OCI-LY7 (cell line): ENCODE results near the gene ATAD3B. TPM values are rescaled to one million over a fixed set of nuclear protein-coding genes. Genes with fewer than 3 reads are reported as not detected.
"Not testable (repeated sequence)": the region's sequence is repeated elsewhere in the genome, so short reads cannot be mapped to it uniquely, and the experiment has no call there.

Experiments used
- BruUV-seq: library from RNA; stranded (reverse); fragments of 400-500 nt; replicated peaks from 2 replicates; lab custom pipeline; 2021; lab: Mats Ljungman, UMichigan
- CTCF ChIA-PET: fragments of 300-600 bp; sonication (Branson Sonifier 250); formaldehyde crosslinking; loops from one replicate; lab custom pipeline; 2022; ENCODE audit warnings: antibody characterized with exemption; ENCODE audit not compliant: unreplicated experiment; lab: Charles Lee
- POLR2A ChIA-PET: fragments of 300-600 bp; sonication (Branson Sonifier 250); formaldehyde crosslinking; loops from one replicate; lab custom pipeline; 2022; ENCODE audit warnings: antibody characterized with exemption; lab: Charles Lee
- DNase-seq: peaks from one replicate; pipeline ENCODE4 v3.0.0-alpha.2; 2015; ENCODE audit warnings: low spot score
- H2AFZ ChIP-seq: fragments of 200-600 bp; sonication (generic), shearing (Covaris generic); 2 replicates; pipeline ENCODE4 v1.6.1; 2014; ENCODE audit warnings: mild to moderate bottlenecking, antibody characterized with exemption, low read length, moderate library complexity
- H3K27ac ChIP-seq: fragments of 200-600 bp; sonication (generic); 2 replicates; pipeline ENCODE4 v1.5.1; 2014; ENCODE audit warnings: mixed run types, low read depth, mild to moderate bottlenecking, moderate library complexity, low read length, inconsistent platforms; ENCODE audit not compliant: poor library complexity, severe bottlenecking
- H3K36me3 ChIP-seq: fragments of 200-600 bp; sonication (generic); 2 replicates; pipeline ENCODE4 v1.6.1; 2014; ENCODE audit warnings: mild to moderate bottlenecking, antibody characterized with exemption, low read length, moderate library complexity, mixed read lengths; ENCODE audit not compliant: insufficient read depth
- H3K4me1 ChIP-seq: fragments of 200-600 bp; sonication (generic); 2 replicates; pipeline ENCODE4 v1.5.1; 2014; ENCODE audit warnings: mild to moderate bottlenecking, low read length; ENCODE audit not compliant: insufficient read depth, poor library complexity, severe bottlenecking
- H3K4me2 ChIP-seq: fragments of 200-600 bp; sonication (generic); 2 replicates; pipeline ENCODE4 v1.6.1; 2014; ENCODE audit warnings: mild to moderate bottlenecking, low read length
- H3K4me3 ChIP-seq: fragments of 200-600 bp; sonication (generic); 2 replicates; pipeline ENCODE4 v1.5.1; 2014; ENCODE audit warnings: mild to moderate bottlenecking, low read depth, low read length; ENCODE audit not compliant: poor library complexity, severe bottlenecking
- H3K79me2 ChIP-seq: fragments of 200-600 bp; sonication (generic); 2 replicates; pipeline ENCODE4 v1.6.1; 2016; ENCODE audit warnings: low read depth, mild to moderate bottlenecking, low read length, moderate library complexity, mixed read lengths; ENCODE audit not compliant: insufficient read depth
- H3K9me2 ChIP-seq: fragments of 200-600 bp; sonication (generic); 2 replicates; pipeline ENCODE4 v1.6.1; 2016; ENCODE audit warnings: mild to moderate bottlenecking, low read length, mixed read lengths; ENCODE audit not compliant: insufficient read depth
- H3K9me3 ChIP-seq: fragments of 200-600 bp; sonication (generic); 2 replicates; pipeline ENCODE4 v1.6.1; 2014; ENCODE audit warnings: mild to moderate bottlenecking, mixed run types, low read length, mixed read lengths
- H4K20me1 ChIP-seq: fragments of 200-600 bp; sonication (generic); 2 replicates; pipeline ENCODE4 v1.6.1; 2014; ENCODE audit warnings: mild to moderate bottlenecking, antibody characterized with exemption, low read length, moderate library complexity, mixed read lengths; ENCODE audit not compliant: insufficient read depth
- EZH2phosphoT487 ChIP-seq: fragments of 200-600 bp; sonication (generic); IDR thresholded peaks from 2 replicates; pipeline ENCODE4 v1.6.1; 2018; ENCODE audit warnings: low read depth, borderline replicate concordance, mild to moderate bottlenecking, mixed run types, antibody characterized with exemption, low read length, moderate library complexity, mixed read lengths
- intact Hi-C: fragments of 100-400 bp; cut with micrococcal nuclease; formaldehyde crosslinking; loops from one replicate; pipeline ENCODE4 v1.10.0; 2022; ENCODE audit not compliant: unreplicated experiment
- total RNA-seq, 2 experiments: library from RNA; depleted of rRNA in 1 of 2; stranded (reverse); fragments of >200 nt in 1 of 2; shearing (Covaris generic) in 1 of 2; gene quantifications; 2 replicates each; pipeline ENCODE4 v1.2.3, GENCODE V29; 2014 to 2022
- TF ChIP-seq, protein P1 (sequence below): fragments of 200-600 bp; sonication (generic); conservative IDR thresholded peaks from 2 replicates; pipeline ENCODE4 v1.5.1; 2014; ENCODE audit warnings: mild to moderate bottlenecking, antibody characterized with exemption, low read length, moderate library complexity, mixed read lengths

Gene ATAD3B
- total RNA-seq, 2 experiments from 2014 or later, result 54.9 to 62.4 TPM

GRCh38 chr1:1533894-1534291 is 62.3 kb downstream of the ATAD3B start:
- intact Hi-C loops, H3K9me2 ChIP-seq, H3K4me1 ChIP-seq, H3K9me3 ChIP-seq, BruUV-seq, POLR2A ChIA-PET, H3K4me2 ChIP-seq, H4K20me1 ChIP-seq, H3K79me2 ChIP-seq, H2AFZ ChIP-seq, CTCF ChIA-PET, H3K27ac ChIP-seq, DNase-seq, H3K4me3 ChIP-seq: not testable (repeated sequence)
- peaks cover 41% of the 10 kb centered on the region for H3K36me3 ChIP-seq

DNA sequence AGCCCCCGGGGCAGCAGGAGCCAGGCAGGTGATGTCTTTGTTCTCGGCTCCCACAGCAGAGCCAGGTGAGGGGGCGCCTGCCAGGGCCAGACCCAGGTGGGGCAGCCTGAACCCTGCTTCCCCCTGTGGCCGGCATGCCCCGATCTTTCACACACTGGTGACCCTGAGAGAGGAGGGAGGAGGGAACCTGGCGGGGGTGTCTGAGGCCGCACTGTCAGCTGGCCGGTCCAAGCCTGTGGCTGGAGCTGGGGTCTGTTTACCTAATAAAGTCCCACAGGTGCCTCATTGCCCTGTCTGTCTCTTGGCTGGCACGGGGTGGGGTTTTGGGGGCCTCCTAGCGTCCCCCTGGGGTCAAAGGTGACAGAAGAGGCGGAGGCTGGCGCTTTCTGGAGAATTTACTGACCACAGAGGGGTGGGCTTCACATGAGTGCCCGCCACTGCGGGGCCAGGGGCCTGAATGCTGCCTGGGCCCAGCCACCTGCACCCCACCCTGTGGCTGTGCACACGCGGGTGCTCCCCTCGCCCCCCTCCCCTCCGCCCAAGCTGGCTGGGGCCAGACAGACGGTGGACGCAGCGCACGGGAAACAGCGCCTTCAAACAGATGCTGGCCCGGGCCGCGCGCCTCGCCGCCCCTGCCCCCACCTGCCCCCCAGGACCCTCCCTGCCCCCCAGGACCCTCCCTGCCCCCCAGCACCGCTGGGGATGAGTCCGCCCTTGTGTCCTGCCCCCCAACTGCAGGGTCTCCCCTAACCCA is 63.0 kb downstream of the ATAD3B start:
- no peaks in the 10 kb centered on the region for H3K9me2 ChIP-seq
- intact Hi-C loops, result no loop called here
- 0 out of 2 replicates have a peak, but pooled peaks cover 4% of the 10 kb centered on the region for H3K9me3 ChIP-seq
- no peak for TF ChIP-seq EZH2phosphoT487
- TF ChIP-seq, protein P1, sequence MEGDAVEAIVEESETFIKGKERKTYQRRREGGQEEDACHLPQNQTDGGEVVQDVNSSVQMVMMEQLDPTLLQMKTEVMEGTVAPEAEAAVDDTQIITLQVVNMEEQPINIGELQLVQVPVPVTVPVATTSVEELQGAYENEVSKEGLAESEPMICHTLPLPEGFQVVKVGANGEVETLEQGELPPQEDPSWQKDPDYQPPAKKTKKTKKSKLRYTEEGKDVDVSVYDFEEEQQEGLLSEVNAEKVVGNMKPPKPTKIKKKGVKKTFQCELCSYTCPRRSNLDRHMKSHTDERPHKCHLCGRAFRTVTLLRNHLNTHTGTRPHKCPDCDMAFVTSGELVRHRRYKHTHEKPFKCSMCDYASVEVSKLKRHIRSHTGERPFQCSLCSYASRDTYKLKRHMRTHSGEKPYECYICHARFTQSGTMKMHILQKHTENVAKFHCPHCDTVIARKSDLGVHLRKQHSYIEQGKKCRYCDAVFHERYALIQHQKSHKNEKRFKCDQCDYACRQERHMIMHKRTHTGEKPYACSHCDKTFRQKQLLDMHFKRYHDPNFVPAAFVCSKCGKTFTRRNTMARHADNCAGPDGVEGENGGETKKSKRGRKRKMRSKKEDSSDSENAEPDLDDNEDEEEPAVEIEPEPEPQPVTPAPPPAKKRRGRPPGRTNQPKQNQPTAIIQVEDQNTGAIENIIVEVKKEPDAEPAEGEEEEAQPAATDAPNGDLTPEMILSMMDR, result no peak
- no peaks in the 10 kb centered on the region for H3K4me1 ChIP-seq
- H2AFZ ChIP-seq, result no peak overlapping the region
- DNase-seq, result no peak
- H3K4me2 ChIP-seq, result no peak overlapping the region
- H3K36me3 ChIP-seq, result peaks cover 35% of the 10 kb centered on the region
- no peaks in the 10 kb centered on the region for H4K20me1 ChIP-seq
- H3K79me2 ChIP-seq, result no peaks in the 10 kb centered on the region
- POLR2A ChIA-PET, result no interaction called here
- H3K27ac ChIP-seq, result no peak overlapping the region
- no peak overlapping the region for H3K4me3 ChIP-seq
- BruUV-seq, result no TSS peak
- CTCF ChIA-PET, result no interaction called here

DNA sequence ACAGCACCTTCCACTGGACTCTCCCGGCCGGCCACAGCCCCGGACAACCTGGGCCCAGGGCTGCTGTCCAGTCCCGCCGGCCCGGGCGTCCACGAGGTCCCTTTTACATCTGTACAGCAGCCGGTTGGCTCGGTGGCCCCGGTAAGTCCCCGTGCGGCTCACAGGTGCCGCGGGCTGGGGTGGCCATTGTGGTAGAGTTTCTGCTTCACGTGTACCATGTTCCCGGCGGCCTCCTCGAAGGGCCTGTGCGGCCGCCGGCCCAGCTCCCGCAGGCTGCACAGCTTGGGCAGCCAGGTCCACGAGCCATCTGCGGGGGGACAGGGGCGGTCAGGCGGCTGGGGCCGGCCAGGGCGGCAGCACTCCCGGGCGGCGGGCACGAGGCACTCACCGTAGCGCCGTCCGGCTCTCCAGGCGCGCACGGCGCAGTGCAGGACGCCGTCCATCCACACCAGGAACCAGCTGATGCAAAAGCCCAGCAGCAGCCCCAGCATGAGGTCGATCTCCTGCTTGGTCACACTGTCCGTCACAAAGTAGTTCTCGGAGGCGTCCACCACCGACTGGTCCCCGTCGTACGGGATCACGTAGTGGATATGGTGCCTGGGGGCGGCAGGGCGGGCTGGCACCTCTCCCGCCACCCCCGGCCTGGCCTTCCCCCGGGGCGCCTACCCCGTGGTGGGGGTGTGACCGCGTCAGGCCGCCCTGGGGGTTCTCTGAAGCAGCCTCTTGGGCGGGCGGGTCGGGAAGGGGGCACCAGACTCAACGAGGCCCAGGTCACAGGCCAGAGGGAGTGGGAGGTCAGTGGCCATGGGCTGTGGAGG is 63.8 kb downstream of the ATAD3B start:
- H3K9me3 ChIP-seq, result 0 out of 2 replicates have a peak, but pooled peaks cover 4% of the 10 kb centered on the region
- no peaks in the 10 kb centered on the region for H3K79me2 ChIP-seq
- no peak for DNase-seq
- ChIA-PET CTCF (no interaction called here), POLR2A (no interaction called here)
- no peak overlapping the region for H3K4me3 ChIP-seq
- no peak overlapping the region for H3K27ac ChIP-seq
- TF ChIP-seq, protein P1, result no peak
- no peak for TF ChIP-seq EZH2phosphoT487
- H3K4me1 ChIP-seq, result no peaks in the 10 kb centered on the region
- H3K9me2 ChIP-seq, result no peaks in the 10 kb centered on the region
- H3K36me3 ChIP-seq, result peaks cover 26% of the 10 kb centered on the region
- no peak overlapping the region for H3K4me2 ChIP-seq
- intact Hi-C loops, result no loop called here
- BruUV-seq, result no TSS peak
- H4K20me1 ChIP-seq, result no peaks in the 10 kb centered on the region
- H2AFZ ChIP-seq, result no peak overlapping the region
